ENCODE data around the gene CEP128.
A peak's percentile ranks its signal among the peaks of the same experiment; 100 is the strongest.

GRCh38 chr14:80784820-80785219 lies 156.7 kb downstream of the CEP128 start:
- TF ChIP-seq CTCF (IDR thresholded peaks at IDR 0.05), result peak; percentile 36 to 50 (median 37)
- no peak for TF ChIP-seq POLR2AphosphoS5 (IDR thresholded peaks at IDR 0.05)
- no peak for TF ChIP-seq POLR2A (IDR thresholded peaks at IDR 0.05; ENCODE audit: low read depth)
